GM21786 (cell line): ENCODE data around the gene ZFYVE28.

Experiments
- ATAC-seq: cut with Tn5 transposase; IDR thresholded peaks from one replicate; pipeline ENCODE4 v1.9.1; 2021; ENCODE audit not compliant: unreplicated experiment

The ZFYVE28 gene

DNA sequence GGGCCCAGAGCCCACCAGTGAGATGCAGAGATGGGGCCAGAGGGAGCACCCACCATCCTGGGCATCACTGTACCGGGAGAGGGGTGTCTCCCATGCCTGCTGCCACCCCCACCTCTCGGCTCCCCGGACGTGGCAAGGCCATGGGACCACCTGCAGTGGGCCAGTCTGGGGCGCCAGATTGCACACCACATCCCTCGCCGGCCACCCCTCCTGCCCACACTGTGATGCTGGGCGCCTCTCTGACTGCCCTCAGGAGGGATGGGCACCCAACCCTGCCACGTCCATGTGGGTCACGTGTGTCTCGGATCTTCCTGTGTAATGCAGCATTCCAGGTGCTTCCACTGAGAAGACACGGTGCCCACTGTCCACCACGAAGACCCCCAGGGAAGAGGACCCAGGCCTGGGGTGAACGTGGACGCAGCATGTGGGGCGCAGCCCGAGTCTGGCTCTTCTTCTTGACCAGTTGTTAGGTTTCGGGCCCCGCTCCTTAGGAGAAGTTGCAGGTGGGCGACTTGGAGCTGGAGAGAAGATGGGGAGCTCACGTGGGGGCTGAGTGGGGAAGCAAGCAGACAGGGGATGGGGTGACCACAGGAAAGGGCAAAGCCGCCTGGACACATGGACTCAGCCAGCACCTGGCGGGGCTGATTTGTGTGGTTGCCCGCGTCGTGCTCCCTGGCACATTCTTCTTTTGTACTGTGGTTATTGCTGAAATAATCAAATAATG is 47.7 kb downstream of the ZFYVE28 start:
- no peak for ATAC-seq

GRCh38 chr4:2368746-2369437 is 49.6 kb downstream of the ZFYVE28 start:
- no peak for ATAC-seq

DNA sequence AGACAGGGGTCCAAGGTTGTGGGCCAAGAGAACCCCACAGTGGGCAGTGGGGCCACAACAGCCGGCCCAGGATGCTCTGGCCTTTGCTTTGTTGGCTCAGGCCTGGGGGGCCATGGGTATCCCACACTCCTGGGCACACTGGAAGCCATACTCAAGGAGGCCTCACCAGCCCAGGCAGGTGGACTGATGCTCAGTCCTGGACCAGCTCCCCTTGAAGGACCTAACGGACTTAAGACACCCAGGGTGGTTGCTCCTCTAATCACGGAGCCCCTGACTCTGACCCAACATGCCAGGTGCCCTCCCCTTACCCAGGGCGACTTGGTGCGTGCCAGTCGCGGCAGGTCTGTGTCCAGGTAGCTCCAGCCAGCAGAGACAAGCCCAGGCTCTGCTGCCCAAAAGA is 50.8 kb downstream of the ZFYVE28 start:
- no peak for ATAC-seq

DNA sequence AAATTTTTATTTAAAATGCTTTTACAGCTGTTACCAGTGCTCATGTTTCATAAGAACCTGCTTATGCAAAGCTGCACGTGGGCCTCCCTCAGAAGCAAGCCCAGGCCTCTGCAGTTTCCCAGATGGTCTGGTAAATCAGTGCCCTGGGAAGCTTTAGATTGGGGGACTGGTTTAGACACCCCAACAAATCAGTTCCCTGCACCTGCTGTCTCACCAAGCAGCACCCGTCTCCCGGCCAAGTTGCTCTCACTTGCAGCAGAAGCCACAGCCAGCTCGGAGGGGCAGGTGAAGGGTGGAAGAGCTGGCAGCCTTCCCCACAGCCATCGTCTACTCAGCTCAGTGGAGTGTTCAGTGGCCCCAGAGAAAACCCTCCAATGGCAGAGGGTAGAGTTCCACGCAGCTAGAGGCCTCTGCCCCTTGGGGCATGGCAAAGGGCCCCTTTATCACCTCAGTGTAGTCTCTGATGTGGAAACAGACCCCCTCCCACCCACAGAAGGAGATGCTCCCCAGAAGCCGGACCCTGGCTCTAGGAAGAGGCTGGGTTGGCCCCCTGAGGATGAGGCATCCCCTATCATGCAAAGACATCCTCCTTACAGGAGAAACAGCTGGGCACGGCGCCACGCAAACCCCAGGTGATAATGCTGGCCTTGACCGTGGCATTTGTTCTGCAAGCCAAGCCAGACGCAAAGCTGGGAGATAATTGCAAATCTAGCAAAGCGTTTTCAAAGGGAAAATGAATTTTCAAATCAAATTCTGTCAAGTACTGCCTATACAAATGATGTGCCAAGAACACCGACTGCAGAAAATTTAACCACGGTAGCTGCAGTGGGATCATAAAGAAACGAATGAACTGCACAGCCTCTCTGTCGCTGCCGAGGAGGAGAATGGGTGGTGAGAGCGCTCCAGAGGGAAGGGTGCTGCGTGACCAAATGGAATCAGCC is 51.9 kb downstream of the ZFYVE28 start:
- ATAC-seq, result no peak

DNA sequence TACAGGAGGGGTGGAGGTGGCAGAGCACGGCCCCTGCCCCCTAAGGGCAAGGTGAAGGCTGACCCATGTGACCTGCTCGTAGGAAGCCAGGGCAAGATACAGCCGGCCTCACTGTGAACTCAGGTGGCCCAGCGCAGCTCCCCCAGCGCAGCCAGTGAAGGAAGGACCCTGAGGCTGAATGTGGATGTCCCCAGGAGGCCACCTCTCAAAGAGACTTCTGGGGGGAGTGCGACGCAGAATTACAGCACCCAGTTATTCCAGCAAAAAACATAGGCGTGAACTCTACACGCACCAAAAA is 52.6 kb downstream of the ZFYVE28 start:
- no peak for ATAC-seq

- ATAC-seq, result no peak
Observed at GRCh38 chr4:2365054-2365912, 53.2 kb downstream of the ZFYVE28 start.

DNA sequence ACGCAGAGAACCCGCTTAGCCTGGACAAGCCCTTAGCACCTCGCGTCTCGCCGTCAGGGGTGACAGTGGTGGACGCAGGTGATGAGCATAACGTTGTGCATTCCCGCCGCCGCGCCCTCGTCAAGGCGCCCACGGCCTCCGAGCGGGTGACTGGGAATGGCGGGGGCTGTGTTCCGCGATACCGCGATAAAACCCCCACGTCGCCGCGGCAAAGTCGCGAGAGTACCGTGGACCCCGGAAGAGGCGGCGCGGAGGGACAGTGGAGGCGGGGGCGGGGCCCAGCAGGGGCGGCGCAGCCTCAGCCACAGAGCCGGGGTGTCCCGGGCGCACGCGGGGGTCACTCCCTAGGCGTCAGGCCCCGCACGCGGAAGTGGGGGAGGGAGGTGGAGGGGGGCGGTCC is 53.8 kb downstream of the ZFYVE28 start:
- ATAC-seq, result no peak

- ATAC-seq, result no peak
Observed at GRCh38 chr4:2363951-2364653, 54.3 kb downstream of the ZFYVE28 start.

DNA sequence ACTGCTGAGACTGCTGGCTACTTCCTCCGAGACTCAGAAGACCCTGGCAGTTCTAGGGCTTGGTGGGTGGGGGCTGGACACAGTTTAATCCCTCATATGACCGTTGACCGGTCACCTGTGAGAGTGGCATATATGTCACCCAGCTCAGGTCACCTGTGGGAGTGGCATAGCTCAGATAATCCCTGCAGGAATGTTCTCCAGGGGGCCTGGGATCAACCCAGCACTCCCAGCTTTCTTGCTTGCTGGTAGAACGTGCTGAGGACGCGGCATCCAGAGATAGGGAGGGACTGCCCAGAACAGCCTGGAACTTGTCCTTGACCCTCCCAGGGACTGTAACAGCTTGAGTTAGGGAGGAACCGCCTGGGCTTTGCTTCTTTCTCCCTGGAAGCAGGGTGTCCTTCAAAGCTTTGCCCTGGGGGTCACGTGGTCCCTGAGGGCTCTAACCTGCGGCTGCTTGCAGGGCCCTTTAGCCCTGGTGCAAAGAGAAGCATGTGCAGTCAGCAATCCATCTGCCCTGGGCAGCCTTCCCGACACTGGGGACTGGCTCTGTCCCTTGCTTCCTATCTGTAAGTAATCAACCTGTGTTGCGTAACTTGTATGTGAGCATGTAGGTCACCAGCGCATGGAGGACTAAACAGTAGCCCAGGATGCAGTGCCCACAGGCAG is 55.3 kb downstream of the ZFYVE28 start:
- ATAC-seq, result no peak

DNA sequence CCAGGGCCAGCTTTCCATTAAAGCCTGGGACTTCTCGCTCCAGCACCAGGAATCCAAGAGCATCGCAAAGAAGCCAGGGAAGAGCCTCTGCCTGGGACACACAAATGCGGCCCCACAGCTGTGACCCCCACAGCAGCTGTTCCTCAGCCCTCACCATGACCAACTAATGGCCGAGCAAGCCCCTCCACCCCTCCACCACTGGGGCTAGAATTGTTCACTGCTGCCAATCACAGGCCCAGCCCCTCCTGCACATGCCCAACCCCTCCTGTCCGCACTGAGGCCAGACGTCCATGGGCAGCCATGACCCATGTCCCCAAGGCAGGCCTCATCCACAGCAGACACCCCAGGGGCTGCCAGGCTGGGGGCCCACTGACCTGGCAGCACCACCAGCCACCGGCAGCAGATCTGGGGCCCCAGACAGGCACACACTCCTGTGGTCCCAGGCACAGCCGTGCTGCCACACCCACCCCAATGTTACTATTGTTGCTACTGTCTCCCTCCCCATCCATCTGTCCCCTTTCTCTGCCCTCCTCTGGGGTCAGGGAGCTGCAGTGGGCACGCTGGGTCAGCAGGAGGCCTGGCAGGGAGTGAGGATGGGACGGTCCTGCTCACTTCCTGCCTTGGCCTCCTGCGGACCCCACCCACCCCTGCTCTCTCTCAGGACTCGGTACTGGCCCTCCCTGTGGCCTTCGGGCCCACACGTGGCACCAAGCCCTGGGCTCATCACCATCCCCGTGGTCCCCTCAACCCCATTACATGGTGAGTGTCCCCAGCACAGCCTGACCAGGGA is 56.0 kb downstream of the ZFYVE28 start:
- no peak for ATAC-seq

GRCh38 chr4:2361366-2362265 is 56.8 kb downstream of the ZFYVE28 start:
- ATAC-seq, result no peak

DNA sequence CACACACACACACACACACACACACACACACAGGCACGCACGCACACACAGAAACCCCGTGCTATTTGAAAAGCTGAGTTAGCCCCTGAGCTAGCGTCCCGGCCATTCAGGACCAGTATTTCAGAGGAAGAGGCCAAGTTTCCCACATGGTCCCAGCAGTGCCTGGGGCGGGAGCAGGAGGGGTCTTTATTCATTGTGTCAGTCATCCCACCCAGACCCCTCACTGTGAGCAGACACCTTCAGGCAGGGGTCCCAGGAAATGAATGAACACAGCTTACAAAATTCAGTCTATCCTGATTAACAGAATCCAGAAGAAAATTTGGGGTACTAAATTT is 58.1 kb downstream of the ZFYVE28 start:
- ATAC-seq, result no peak

DNA sequence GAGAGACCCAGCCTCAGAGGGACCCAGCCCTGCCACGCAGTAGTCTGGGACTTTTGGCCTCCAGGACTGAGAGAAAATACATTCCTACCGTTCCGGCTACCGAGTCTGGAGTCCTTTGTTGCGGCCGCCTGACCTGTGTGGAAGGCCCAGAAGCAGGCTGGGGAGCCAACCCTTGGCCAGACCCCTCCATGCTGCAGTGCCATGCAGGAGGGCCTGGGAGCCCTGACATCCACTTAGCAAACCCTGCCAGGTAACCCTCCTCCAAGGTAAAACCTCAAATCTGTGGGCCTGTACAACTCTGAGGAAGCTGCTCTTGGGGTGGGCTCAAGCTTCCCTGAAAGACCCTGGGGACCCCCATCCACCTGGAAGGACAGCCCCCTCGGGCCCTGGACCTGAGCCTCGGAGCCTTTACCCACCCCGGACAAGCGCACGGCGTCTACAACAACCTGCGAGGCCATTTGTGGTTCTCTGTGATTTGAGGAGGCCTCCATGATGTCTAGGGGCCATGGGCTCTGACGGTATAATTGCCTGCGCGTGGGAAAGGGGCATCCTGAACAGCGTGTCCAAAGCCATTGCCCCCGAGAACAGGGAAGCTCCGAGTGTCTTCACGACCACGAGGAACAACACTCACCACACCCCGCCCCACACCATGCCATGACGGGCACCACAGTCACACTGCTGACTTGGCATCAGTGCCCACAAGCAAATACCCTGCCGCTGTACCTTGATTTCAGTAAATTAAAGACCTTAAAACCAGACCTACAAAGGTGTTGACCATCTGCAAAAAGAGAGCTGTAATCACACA is 58.7 kb downstream of the ZFYVE28 start:
- ATAC-seq, result no peak

- ATAC-seq, result no peak
Observed at GRCh38 chr4:2357821-2358745, 60.4 kb downstream of the ZFYVE28 start.

DNA sequence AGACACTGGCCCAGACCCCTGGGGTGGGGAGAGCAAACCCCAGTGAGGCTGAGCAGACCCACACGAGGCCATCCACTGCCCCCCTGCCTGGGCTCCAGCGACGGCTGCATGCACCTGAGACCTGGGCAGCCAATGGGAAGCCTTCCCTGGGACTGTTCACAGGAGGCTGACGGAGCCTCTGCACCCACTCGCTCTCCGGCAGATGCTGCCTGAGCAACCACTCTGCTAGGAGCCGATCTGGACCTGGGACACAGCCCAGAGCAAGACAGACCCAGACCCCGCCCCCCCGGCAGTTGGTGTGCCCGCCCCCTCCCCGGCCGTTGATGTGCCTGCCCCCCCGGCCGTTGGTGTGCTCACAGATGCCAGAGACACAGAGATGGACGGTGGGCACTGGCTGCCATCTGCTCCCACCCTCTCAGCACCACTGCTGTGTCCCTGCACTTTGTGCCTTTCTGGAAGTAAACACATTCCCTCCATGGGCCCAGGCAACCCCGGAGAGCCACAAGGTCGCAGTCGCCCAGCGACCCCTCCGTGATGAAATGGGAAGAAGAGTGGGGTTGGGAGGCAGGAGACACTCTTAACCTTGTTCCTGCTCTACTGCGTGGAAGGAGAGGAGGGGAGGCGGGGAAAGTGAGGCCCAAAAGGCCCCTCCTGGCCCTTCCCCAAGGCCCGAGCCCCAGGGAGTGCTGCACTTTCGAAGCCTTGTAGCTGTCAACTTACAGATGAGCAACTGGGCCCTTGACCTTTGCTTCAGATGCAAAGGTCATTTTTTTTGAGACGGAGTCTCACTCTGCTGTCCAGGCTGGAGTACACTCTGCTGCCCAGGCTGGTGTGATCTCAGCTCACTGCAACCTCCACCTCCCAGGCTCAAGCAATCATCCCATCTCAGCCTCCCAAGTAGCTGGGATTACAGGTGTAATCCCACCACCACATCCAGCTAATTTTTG is 62.0 kb downstream of the ZFYVE28 start:
- ATAC-seq, result no peak
